NT2/D1 (cell line): ENCODE results near the gene HBG1.
"Not testable (repeated sequence)": the region's sequence is repeated elsewhere in the genome, so short reads cannot be mapped to it uniquely, and the experiment has no call there.

Experiments used
- DNase-seq: peaks from one replicate; pipeline ENCODE4 v3.0.0-alpha.2; 2011; ENCODE audit warnings: low read depth, low spot score
- H3K27me3 ChIP-seq: 2 replicates; pipeline ENCODE4 v1.6.0; 2011; ENCODE audit warnings: mild to moderate bottlenecking; ENCODE audit not compliant: insufficient read length, insufficient read depth
- H3K36me3 ChIP-seq: 2 replicates; pipeline ENCODE4 v1.6.1; 2011; ENCODE audit warnings: mild to moderate bottlenecking, low read length, mixed read lengths; ENCODE audit not compliant: insufficient read depth, insufficient read length
- H3K4me1 ChIP-seq: 2 replicates; pipeline ENCODE4 v1.5.1; 2011; ENCODE audit not compliant: insufficient read depth, insufficient read length
- H3K4me3 ChIP-seq: 2 replicates; pipeline ENCODE4 v1.5.1; 2011; ENCODE audit warnings: low read depth; ENCODE audit not compliant: insufficient read length
- H3K9ac ChIP-seq: 2 replicates; pipeline ENCODE4 v1.6.0; 2011; ENCODE audit warnings: low read depth; ENCODE audit not compliant: insufficient read length
- H3K9me3 ChIP-seq: 2 replicates; pipeline ENCODE4 v1.5.1; 2011; ENCODE audit warnings: mild to moderate bottlenecking, low read length; ENCODE audit not compliant: insufficient read depth
- SUZ12 ChIP-seq: IDR thresholded peaks from 2 replicates; pipeline ENCODE4 v1.6.1; 2011; ENCODE audit not compliant: insufficient read length, insufficient read depth; ENCODE audit errors: extremely low read depth
- YY1 ChIP-seq: IDR thresholded peaks from 2 replicates; pipeline ENCODE4 v1.6.1; 2011; ENCODE audit not compliant: insufficient read length, insufficient read depth
- ZNF274 ChIP-seq: IDR thresholded peaks from 2 replicates; pipeline ENCODE4 v1.6.1; 2011; ENCODE audit warnings: mild to moderate bottlenecking, low read depth, low read length

The HBG1 gene

DNA sequence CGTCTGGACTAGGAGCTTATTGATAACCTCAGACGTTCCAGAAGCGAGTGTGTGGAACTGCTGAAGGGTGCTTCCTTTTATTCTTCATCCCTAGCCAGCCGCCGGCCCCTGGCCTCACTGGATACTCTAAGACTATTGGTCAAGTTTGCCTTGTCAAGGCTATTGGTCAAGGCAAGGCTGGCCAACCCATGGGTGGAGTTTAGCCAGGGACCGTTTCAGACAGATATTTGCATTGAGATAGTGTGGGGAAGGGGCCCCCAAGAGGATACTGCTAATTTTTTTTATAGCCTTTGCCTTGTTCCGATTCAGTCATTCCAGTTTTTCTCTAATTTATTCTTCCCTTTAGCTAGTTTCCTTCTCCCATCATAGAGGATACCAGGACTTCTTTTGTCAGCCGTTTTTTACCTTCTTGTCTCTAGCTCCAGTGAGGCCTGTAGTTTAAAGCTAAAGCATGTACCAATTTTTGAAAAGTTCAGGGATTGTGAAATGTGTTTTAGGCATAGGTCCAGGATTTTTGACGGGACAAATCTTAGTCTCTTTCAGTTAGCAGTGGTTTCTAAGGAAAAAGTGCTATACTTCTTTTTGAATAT, at the start of gene HBG1:
Gene HBG1, minus strand, starts transcription at position 51 of the 590 bp plus-strand sequence. CDS start 53 bp downstream, outside the sequence.
- DNase-seq, H3K4me3 ChIP-seq, H3K27me3 ChIP-seq, H3K36me3 ChIP-seq, H3K4me1 ChIP-seq, H3K9ac ChIP-seq, H3K9me3 ChIP-seq: not testable (repeated sequence)

DNA sequence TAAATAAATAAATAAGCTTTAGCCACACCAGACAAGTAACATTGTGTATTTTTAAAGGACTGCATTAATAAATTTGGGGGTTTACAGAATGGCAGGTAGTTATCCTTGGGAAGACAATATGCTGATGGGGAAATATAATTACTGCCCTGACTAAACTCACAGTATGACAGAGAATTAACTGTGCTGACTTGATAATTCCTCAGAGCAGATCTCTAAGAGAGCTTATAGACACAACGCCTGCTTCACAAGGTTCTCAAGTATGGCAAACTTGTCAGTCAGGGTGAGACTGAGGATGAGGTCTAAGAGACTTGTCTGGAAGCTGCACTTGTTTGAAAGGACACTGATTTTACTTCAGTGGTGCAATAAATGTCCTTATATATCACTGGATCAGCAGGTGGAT, 48.8 kb upstream of the HBG1 start:
- no peaks in the 10 kb centered on the region for H3K36me3 ChIP-seq
- H3K27me3 ChIP-seq: no peaks in the 10 kb centered on the region

GRCh38 chr11:5297721-5298323, 48.2 kb upstream of the HBG1 start:
- H3K9ac ChIP-seq: no peak overlapping the region
- no peaks in the 10 kb centered on the region for H3K36me3 ChIP-seq
- H3K4me3 ChIP-seq: no peak overlapping the region
- no peaks in the 10 kb centered on the region for H3K9me3 ChIP-seq
- no peak for DNase-seq
- H3K4me1 ChIP-seq: no peaks in the 10 kb centered on the region
- TF ChIP-seq SUZ12 (no peak), YY1 (no peak), ZNF274 (no peak)
- no peaks in the 10 kb centered on the region for H3K27me3 ChIP-seq

More for the DNA sequence above, 48.8 kb upstream of the HBG1 start:
- Histone ChIP-seq H3K4me3 (no peak overlapping the region), H3K9me3 (no peaks in the 10 kb centered on the region), H3K9ac (no peak overlapping the region), H3K4me1 (no peaks in the 10 kb centered on the region)
- DNase-seq: no peak
- TF ChIP-seq YY1: no peak
- TF ChIP-seq SUZ12: no peak
- no peak for TF ChIP-seq ZNF274

DNA sequence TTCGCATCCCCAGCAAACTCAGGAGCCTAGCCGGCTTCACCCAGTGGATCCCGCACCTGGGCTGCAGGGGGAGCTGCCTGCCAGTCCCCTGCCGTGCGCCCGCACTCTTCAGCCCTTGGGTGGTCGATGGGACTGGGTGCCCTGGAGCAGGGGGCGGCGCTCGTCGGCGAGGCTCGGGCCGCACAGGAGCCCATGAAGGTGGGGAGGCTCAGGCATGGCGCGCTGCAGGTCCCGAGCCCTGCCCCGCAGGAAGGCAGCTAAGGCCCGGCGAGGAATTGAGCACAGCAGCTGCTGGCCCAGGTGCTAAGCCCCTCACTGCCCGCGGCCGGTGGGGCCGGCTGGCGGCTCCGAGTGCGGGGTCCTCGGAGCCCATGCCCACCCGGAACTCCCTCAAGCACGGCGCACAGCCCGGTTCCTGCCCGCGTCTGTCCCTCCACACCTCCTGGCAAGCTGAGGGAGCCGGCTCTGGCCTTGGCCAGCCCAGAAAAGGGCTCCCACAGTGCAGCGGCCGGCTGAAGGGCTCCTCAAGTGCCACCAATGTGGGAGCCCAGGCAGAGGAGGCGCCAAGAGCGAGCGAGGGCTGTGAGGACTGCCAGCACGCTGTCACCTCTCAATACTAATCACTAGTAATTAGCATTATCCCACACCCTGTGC, 44.8 kb upstream of the HBG1 start:
- not testable (repeated sequence) for H3K9ac ChIP-seq, H3K4me1 ChIP-seq, H3K4me3 ChIP-seq, H3K9me3 ChIP-seq, H3K27me3 ChIP-seq, DNase-seq, H3K36me3 ChIP-seq

DNA sequence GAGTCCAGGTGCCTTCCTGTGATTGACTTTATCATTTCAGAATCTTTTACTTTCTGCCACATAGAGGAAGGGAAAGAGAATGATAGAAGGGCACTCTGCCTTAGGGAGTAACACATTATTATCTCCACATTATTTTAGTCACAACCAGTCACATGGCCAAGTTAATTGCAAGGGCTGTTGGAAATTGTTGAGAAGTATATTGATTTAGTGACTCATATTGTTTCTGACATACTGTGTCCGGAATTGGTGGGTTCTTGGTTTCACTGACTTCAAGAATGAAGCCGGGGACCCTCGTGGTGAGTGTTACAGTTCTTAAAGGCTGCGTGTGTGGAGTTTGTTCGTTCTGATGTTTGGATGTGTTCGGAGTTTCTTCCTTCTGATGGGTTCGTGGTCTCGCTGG, 43.4 kb upstream of the HBG1 start:
- Histone ChIP-seq H3K36me3 (no peaks in the 10 kb centered on the region), H3K27me3 (no peaks in the 10 kb centered on the region), H3K4me3 (no peak overlapping the region), H3K9ac (no peak overlapping the region), H3K4me1 (no peaks in the 10 kb centered on the region), H3K9me3 (no peaks in the 10 kb centered on the region)
- no peak for TF ChIP-seq SUZ12
- no peak for TF ChIP-seq ZNF274
- TF ChIP-seq YY1: no peak
- DNase-seq: no peak

DNA sequence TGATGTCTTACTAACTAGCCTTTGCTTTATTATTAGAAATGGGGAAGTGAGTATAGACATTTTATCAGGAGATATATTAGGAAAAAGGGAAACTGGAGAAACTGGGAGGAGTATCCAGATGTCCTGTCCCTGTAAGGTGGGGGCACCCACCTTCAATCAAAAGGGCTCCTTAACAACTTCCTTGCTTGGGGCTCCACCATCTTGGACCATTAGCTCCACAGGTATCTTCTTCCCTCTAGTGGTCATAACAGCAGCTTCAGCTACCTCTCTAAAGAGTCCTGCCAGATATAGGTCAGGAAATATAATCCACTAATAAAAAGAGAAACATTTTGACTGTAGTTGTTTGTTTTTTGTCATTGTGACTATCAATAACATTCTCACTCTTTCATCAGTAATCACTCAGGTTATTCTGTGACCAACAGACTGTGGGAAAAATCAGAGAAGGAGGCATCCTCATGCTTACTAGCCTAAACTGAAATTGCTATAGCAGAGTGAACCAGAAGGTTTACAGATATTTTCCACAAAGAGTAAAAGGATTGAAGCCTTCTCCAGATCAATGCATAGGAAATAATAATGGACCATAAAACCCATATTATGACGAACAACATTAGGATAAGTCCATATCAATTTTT, 41.7 kb upstream of the HBG1 start:
- H3K4me1 ChIP-seq: no peaks in the 10 kb centered on the region
- H3K4me3 ChIP-seq: no peak overlapping the region
- DNase-seq: peak; percentile 23
- no peaks in the 10 kb centered on the region for H3K36me3 ChIP-seq
- H3K9me3 ChIP-seq: no peaks in the 10 kb centered on the region
- H3K9ac ChIP-seq: no peak overlapping the region
- no peak for TF ChIP-seq ZNF274
- TF ChIP-seq YY1: no peak
- no peak for TF ChIP-seq SUZ12
- no peaks in the 10 kb centered on the region for H3K27me3 ChIP-seq

DNA sequence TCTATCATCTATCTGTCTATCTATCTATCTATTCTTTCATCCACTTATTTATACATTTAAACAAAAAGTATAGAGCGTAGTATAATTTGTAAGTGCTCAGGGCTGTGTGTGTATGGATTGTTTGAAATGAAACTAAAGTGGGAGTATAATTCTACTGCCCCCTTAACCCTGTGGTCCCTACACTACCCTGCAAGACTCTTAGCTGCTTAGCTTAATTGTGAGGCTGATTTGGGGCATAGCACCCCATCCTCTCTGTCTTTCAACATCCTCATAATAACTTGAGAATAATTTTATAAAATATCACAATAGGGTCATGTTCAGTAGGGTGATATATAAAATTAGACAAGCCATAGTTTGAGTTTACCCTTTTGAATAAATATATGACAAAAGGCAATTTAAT, 40.4 kb upstream of the HBG1 start:
- H3K4me3 ChIP-seq: no peak overlapping the region
- no peaks in the 10 kb centered on the region for H3K9me3 ChIP-seq
- TF ChIP-seq ZNF274 (no peak), SUZ12 (no peak)
- H3K36me3 ChIP-seq: no peaks in the 10 kb centered on the region
- no peak for DNase-seq
- no peaks in the 10 kb centered on the region for H3K27me3 ChIP-seq
- H3K9ac ChIP-seq: no peak overlapping the region
- H3K4me1 ChIP-seq: no peaks in the 10 kb centered on the region
